GM19372 (cell line): ENCODE measurements around the gene CYYR1.

ENCODE experiments used
- ATAC-seq: cut with Tn5 transposase; IDR thresholded peaks from one replicate; pipeline ENCODE4 v1.9.1; 2021; ENCODE audit warnings: mild to moderate bottlenecking, low read depth, moderate library complexity; ENCODE audit not compliant: unreplicated experiment

CYYR1 gene

GRCh38 chr21:26444646-26445045 is 128.4 kb downstream of the CYYR1 start:
- no peak for ATAC-seq

DNA sequence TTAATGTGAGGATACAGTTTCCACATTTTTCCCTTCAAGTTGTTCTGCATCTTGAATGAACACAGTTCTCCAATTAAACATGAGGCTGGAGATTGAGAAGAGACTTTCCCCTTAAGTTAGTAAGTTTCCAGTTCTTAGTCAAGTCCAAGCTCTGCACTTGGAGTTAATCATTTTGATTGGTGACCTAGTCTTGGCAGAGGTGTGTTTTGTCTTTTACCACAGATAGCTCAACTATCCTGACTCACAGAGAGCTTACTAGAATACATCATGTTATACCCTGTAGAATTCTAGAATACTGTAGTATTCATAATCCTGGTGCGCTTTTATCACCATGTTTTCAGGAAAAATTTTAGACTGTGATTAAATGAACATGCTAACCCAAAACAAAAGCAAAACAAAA is 129.2 kb downstream of the CYYR1 start:
- no peak for ATAC-seq

- no peak for ATAC-seq
Observed at GRCh38 chr21:26443291-26443690, 129.8 kb downstream of the CYYR1 start.

DNA sequence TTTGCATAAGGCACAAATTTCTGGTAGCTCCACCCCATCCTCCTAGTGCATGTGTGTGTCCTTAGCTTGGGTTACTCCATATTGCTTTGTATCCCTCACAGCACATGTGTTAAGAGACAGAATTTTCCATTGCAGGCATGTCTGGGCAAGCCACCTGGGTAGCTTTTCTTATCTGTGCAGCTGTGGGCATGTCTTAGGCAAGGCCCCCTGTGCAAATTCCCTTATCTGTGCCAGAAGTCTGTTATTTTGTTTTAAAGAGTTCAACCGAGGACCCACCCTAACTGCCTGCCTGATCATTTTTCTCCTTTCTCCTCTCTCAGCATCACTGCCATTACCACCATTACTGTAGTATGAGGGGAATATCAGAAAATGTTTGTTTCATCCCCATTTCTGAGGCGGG is 131.9 kb downstream of the CYYR1 start:
- no peak for ATAC-seq

GRCh38 chr21:26438976-26439375 is 134.1 kb downstream of the CYYR1 start:
- no peak for ATAC-seq

- ATAC-seq, result no peak
Observed at GRCh38 chr21:26437326-26438009, 135.6 kb downstream of the CYYR1 start.

DNA sequence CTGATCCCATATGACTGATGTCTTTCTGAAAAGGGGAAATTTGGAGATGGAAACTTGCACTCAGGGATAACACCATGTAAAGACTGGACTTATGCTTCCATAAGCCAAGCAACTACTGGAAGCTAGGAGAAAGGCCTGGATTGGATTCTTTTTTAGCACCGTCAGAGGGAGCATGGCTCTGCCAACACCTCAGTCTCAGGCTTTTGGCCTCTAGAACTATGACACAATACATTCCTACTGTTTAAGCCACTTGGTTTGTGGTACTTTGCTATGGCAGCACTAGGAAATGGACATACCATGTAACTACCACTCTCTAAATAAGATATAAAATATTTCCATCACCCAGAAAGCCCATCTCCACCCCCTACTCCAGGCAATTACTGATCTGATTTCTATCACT is 139.7 kb downstream of the CYYR1 start:
- ATAC-seq, result no peak

- no peak for ATAC-seq
Observed at GRCh38 chr21:26432410-26432809, 140.7 kb downstream of the CYYR1 start.

DNA sequence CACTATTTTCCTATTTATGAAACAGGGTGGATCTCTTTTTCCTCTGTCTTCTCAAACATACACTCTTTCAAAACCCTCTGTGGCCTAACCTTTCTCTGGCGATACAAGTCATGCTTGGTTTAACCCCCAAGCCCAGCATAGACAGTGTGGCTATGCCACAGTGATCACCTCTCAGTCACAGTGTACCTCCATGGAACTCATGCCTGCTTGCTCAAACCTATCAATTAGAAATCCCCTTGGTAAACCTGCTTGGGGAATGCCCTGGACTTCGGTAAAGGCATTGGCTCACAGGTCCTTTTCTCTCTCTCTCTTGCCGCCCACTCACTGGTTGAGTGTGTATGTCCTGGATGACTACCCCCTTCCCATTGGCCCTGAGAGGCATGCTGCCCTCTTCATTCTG is 147.5 kb downstream of the CYYR1 start:
- no peak for ATAC-seq

DNA sequence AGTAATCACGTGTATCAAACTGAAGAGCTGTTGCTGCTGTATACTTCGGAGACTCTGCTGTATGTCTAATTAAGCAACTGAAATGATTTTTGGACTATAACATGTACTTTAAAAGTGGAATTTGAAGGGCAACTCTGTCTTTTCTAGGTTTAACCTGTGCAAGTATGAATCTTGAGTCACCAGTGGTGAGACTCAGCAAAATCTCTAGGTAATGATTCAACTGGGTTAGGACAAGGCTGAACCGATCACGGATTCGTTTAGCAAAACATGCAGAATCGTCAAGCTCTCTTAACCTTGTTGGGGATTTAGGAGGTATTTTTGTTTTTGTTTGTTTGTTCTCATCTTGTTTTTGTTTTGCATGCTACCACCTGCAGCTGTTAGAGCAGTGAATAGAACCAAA is 149.6 kb downstream of the CYYR1 start:
- no peak for ATAC-seq

GRCh38 chr21:26422706-26423105 is 150.4 kb downstream of the CYYR1 start:
- no peak for ATAC-seq

DNA sequence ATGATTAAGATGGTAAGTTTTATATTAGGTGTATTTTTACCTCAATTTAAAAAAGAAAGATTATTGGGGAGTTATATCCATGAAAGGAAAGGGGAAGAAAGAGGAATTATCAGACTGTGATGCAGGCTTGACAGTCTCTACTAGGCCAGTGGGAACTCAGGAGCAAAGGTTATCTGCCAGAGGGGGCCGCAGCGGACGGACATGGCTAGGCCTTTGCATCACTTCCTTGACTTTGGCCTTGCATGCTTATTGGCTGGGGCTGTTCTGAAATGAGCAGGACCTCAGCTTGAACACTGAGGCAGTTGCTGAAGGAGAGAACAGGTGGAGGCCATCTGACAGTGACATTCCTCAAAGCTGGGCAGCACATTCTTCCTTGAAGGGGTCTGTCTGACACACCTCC is 150.9 kb downstream of the CYYR1 start:
- no peak for ATAC-seq

GRCh38 chr21:26421724-26422123 is 151.4 kb downstream of the CYYR1 start:
- no peak for ATAC-seq
